ENCODE measurements around the gene NTM. TPM values are rescaled to one million over a fixed set of nuclear protein-coding genes. Genes with fewer than 3 reads are reported as not detected.

The NTM gene
- total and polyA plus RNA-seq, 2 of the 8 experiments (the other 6 are each of a cell fraction or from before 2014, with no cell fraction given), result 13.4 to 20.0 TPM

DNA sequence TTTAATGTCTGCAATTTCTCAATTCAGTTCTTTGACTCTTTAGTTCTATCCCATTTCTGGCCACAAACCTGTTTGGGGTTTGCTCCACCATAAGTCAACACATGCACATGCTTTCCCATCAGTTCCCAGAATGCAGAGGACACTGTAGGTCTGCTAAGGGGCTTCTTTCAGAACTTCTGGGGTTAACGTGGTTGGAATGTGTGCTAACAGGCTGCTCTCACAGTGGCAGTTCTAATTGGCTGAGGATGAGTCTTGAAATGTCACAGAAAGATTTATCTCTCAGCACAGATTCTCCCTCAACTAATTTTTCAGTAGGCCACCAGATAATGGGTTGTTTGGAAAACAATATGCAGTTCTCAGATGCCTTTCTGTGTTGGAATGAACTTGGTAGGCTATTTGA is 703.4 kb downstream of the NTM start:
- Histone ChIP-seq H3K4me1 (replicated peaks in 1 of 4; ENCODE audit: control insufficient read depth in 3 of 4, insufficient read depth in 4 of 4, low read length in 3 of 4) (peaks cover 0 to 7% (median 2%) of the 10 kb centered on the region in 4 experiments; a peak in 2 of 7 replicates), H2BK120ac (replicated peaks; ENCODE audit: low read depth, low read length) (no peak overlapping the region), H3K9me3 (ENCODE audit: insufficient read depth in 2 of 2, low read depth in 1 of 2, low read length in 1 of 2) (peaks cover 0 to 5% of the 10 kb centered on the region in 2 experiments; a peak in 3 of 4 replicates), H3K27me3 (replicated peaks in 1 of 4; ENCODE audit: control insufficient read depth in 3 of 4, extremely low read depth in 1 of 4, insufficient read depth in 3 of 4, low read length in 3 of 4) (no peaks in the 10 kb centered on the region), H4K91ac (replicated peaks; ENCODE audit: insufficient read length, low read length) (no peak overlapping the region), H2BK15ac (ENCODE audit: low read length) (no peak overlapping the region), H3K56ac (replicated peaks; ENCODE audit: insufficient read length, low read depth, low read length) (no peak overlapping the region), H3K9ac (replicated peaks in 1 of 4; ENCODE audit: extremely low read depth in 1 of 4, low read depth in 3 of 4, low read length in 3 of 4) (no peak overlapping the region), H3K4me3 (ENCODE audit: extremely low read depth in 1 of 4, insufficient read depth in 2 of 4, low read depth in 3 of 4, low read length in 4 of 4) (no peak overlapping the region), H2BK12ac (ENCODE audit: low read depth, low read length) (no peak overlapping the region), H3K79me2 (ENCODE audit: control insufficient read depth in 1 of 2, insufficient read depth in 2 of 2, low read length in 2 of 2) (no peaks in the 10 kb centered on the region), H3K4ac (replicated peaks; ENCODE audit: insufficient read length, low read depth, low read length) (no peak overlapping the region), H3K23ac (ENCODE audit: insufficient read length) (no peak overlapping the region), H4K8ac (ENCODE audit: extremely low read depth, insufficient read depth, low read length) (no peak overlapping the region), H2BK20ac (ENCODE audit: low read length) (no peak overlapping the region), H2AFZ (ENCODE audit: low read length) (no peak overlapping the region), H3K14ac (ENCODE audit: insufficient read length) (no peak overlapping the region), H3K27ac (ENCODE audit: low read depth, low read length) (no peak overlapping the region), H4K20me1 (replicated peaks in 1 of 2; ENCODE audit: control insufficient read depth in 1 of 2, insufficient read depth in 2 of 2, low read length in 2 of 2) (no peaks in the 10 kb centered on the region), H4K5ac (ENCODE audit: insufficient read length, low read depth, low read length) (no peak overlapping the region), H2BK5ac (ENCODE audit: low read depth, low read length) (no peak overlapping the region), H3K4me2 (ENCODE audit: insufficient read depth in 1 of 2, low read depth in 2 of 2, low read length in 2 of 2) (no peak overlapping the region), H3K18ac (ENCODE audit: extremely low read depth, low read length) (no peak overlapping the region), H3K36me3 (ENCODE audit: control insufficient read depth in 2 of 4, insufficient read depth in 4 of 4, low read length in 3 of 4) (no peaks in the 10 kb centered on the region; a peak in 1 of 8 replicates), H3K79me1 (ENCODE audit: low read depth, low read length) (no peaks in the 10 kb centered on the region), H2AK5ac (ENCODE audit: low read depth, low read length) (no peak overlapping the region), H3K23me2 (ENCODE audit: low read depth, low read length) (no peaks in the 10 kb centered on the region)
- WGBS, 2 experiments (ENCODE audit: extremely low coverage in 1 of 2, insufficient coverage in 1 of 2, insufficient read length in 1 of 2, insufficient replicate concordance in 2 of 2, low coverage in 1 of 2, low lambda C conversion rate in 2 of 2, missing lambda C conversion rate in 1 of 2), result 78% methylated on average over 1 of the region's 1 CpG; no CpG with 5 or more reads in 1 of the 2 experiments
- no peak for FAIRE-seq
- CTCF ChIA-PET (ENCODE audit: partially characterized antibody), result interaction anchor here (0.6 to 2.3 kb wide), 5 partner anchors 8 to 206 kb away, joined by 3 to 8 read pairs (median 3); no protein-coding TSS in a partner anchor
- POLR2A ChIA-PET (ENCODE audit: partially characterized antibody), result no interaction called here
- no peak for TF ChIP-seq CHD2 (IDR thresholded peaks at IDR 0.05; ENCODE audit: low read length)
- TF ChIP-seq POLR2AphosphoS5 (IDR thresholded peaks at IDR 0.05; ENCODE audit: low read depth, low read length), result no peak
- no peak for TF ChIP-seq SIRT6 (IDR thresholded peaks at IDR 0.05; ENCODE audit: low read length)
- no peak for TF ChIP-seq SIN3A (conservative IDR thresholded peaks at IDR 0.05 in 1 of 2, IDR thresholded peaks at IDR 0.05 in 1 of 2; ENCODE audit: low read depth in 1 of 2, low read length in 2 of 2)
- no peak for TF ChIP-seq SIX5 (IDR thresholded peaks at IDR 0.05; ENCODE audit: low read depth, low read length)
- no peak for TF ChIP-seq CEBPB (IDR thresholded peaks at IDR 0.05; ENCODE audit: low read depth, low read length)
- TF ChIP-seq CHD1 (IDR thresholded peaks at IDR 0.05; ENCODE audit: low read depth, low read length), result no peak
- TF ChIP-seq RXRA (IDR thresholded peaks at IDR 0.05; ENCODE audit: insufficient read depth, low read depth, low read length), result no peak
- no peak for TF ChIP-seq CBX5 (IDR thresholded peaks at IDR 0.05; ENCODE audit: low read depth, low read length)
- no peak for DNase-seq (ENCODE audit: low read depth in 1 of 2, low spot score in 2 of 2)
